Stimulated activated naive CD8-positive, alpha-beta T cell treated with anti-CD3 and anti-CD28 coated beads, Interleukin-15, amount 100 ng/mL, for 72 hours (primary cell): ENCODE results near the gene RYR2.
"Not testable (repeated sequence)": the region's sequence is repeated elsewhere in the genome, so short reads cannot be mapped to it uniquely, and the experiment has no call there.

Experiments
- ATAC-seq: fragments of 150-1000 bp; cut with Tn5 transposase; 2 replicates; pipeline ENCODE4 v1.10.0; 2021; ENCODE audit warnings: mild to moderate bottlenecking, moderate library complexity
- DNase-seq, 2 donors: peaks; one replicate each; pipeline ENCODE4 v3.0.0; 2021 to 2022
- H3K27ac Mint-ChIP-seq, 2 donors: one replicate each; pipeline ENCODE4 v1.8.0; 2022; ENCODE audit warnings: mild to moderate bottlenecking in 2 of 2, mixed read lengths in 2 of 2, moderate library complexity in 2 of 2
- H3K27me3 Mint-ChIP-seq: one replicate; pipeline ENCODE4 v1.8.0; 2022; ENCODE audit warnings: mixed read lengths
- H3K4me1 Mint-ChIP-seq: one replicate; pipeline ENCODE4 v1.8.0; 2022; ENCODE audit warnings: mild to moderate bottlenecking, mixed read lengths
- H3K4me3 Mint-ChIP-seq, 2 donors: one replicate each; pipeline ENCODE4 v1.8.0; 2022; ENCODE audit warnings: mild to moderate bottlenecking in 2 of 2, mixed read lengths in 2 of 2, moderate library complexity in 1 of 2
- H3K9me3 Mint-ChIP-seq, 2 donors: one replicate each; pipeline ENCODE4 v1.8.0; 2022; ENCODE audit warnings: mixed read lengths in 2 of 2

RYR2 gene

DNA sequence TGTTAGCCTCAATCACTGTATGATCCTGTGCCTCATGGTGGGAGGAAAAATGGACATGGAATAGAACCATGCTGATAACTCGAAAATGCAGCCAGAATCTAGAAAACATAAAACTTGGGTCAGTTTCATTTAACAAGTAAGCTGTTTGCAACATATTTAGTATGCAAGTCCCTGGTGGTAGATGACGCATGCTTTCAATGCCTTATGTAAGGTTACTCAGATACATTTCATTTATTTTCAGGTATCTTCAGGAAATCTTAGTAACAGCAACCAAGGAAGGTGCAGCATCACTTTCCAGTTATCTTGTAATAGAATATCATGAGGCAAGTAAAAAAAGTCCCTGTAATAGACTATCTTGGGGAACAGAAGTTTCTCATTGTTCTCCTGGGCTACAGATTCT is 92.9 kb downstream of the RYR2 start:
- no peak overlapping the region for H3K4me3 Mint-ChIP-seq
- H3K9me3 Mint-ChIP-seq: peaks cover 18% of the 10 kb centered on the region in 2 donors
- ATAC-seq (no peak), DNase-seq (no peak)
- H3K27me3 Mint-ChIP-seq: no peaks in the 10 kb centered on the region
- no peaks in the 10 kb centered on the region for H3K4me1 Mint-ChIP-seq
- no peak overlapping the region for H3K27ac Mint-ChIP-seq

DNA sequence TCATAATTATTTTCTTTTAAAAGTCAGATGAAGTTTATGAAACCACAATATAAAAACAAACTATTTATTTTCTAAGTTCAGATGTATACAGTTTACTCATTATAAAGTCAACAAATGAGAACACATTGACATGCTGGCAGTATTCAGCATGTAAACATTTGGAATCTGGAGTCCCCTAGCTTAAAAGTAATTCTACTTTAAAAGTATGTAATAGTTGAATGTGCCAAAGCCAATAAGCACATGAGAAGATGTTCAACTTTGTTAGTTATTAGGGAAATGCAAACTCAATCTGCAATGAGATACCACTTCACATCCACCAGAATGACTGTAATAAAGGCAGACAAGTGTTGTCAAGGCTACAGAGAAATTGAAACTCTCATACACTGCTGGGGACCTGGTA is 96.6 kb downstream of the RYR2 start:
- Mint-ChIP-seq H3K4me1 (no peaks in the 10 kb centered on the region), H3K9me3 (peaks cover 2 to 4% of the 10 kb centered on the region in 2 donors), H3K4me3 (no peak overlapping the region), H3K27me3 (no peaks in the 10 kb centered on the region), H3K27ac (no peak overlapping the region)
- no peak for DNase-seq
- no peak for ATAC-seq

DNA sequence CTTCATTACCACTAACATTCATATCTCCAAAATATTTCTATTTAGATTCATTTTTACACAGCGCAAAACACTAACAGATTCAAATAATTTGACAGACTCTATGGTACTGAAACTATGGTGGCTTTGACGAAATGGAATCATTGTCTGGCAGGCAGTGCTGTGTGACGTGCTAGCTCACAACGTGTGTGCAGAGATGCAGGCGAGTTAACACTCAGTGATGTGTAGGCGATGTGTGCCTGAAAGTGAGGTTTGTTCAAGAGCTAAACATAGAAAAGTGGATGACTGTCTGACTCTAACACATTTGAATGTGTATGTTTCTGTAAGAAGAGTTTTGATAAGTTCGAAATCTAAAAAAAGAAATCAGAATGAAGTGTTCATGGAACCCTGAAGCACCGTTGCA is 97.7 kb downstream of the RYR2 start:
- ATAC-seq (no peak), DNase-seq (no peak)
- Mint-ChIP-seq H3K9me3 (peaks cover 0 to 4% of the 10 kb centered on the region in 2 donors), H3K27ac (no peak overlapping the region), H3K27me3 (no peaks in the 10 kb centered on the region), H3K4me1 (no peaks in the 10 kb centered on the region), H3K4me3 (no peak overlapping the region)

DNA sequence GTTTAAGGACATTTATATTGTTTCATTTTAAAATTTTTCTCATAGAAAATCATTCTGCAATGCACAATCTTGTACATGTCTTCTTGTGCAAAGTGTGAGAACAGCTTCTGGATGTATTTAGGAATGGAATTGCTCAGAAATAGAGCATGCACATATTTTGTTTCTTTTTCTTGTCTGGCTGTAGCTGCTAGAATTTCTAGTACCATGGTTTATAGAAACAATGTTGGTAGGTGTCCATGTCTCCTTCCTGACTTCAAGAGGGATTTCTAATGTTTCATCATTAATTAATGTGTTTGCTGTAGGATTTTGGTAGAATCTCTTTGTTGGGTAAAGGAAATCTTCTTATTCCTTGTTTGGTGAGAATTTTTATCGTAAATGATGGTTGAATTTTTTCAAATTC is 99.0 kb downstream of the RYR2 start:
- no peak overlapping the region for H3K27ac Mint-ChIP-seq
- ATAC-seq: no peak

DNA sequence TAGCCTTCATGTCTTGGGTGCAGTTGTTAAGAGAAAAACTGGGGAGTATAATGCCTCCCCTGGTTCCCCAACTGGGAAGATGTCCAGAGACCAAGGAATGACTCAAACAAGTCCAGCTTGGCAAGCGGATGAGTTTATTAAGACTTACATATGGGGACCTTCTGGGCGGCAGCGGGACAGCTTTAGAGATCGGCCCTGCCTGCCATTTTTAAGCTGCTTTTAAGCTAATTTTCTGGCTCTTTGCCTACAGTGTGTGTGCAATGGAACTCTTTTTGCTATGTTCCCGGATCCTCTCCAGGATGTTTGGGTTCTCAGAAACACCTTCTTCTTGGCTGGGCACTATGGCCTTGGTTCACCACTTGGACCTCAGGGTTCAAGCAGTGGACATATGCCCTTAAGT is 99.5 kb downstream of the RYR2 start:
- no peak overlapping the region for H3K27ac Mint-ChIP-seq
- DNase-seq: no peak
- no peaks in the 10 kb centered on the region for H3K4me1 Mint-ChIP-seq
- peaks cover 11% of the 10 kb centered on the region for H3K27me3 Mint-ChIP-seq
- no peaks in the 10 kb centered on the region for H3K9me3 Mint-ChIP-seq
- H3K4me3 Mint-ChIP-seq: no peak overlapping the region
- ATAC-seq: no peak

More for the DNA sequence above, 99.0 kb downstream of the RYR2 start:
- no peak for DNase-seq
- no peaks in the 10 kb centered on the region for H3K9me3 Mint-ChIP-seq
- H3K27me3 Mint-ChIP-seq: peaks cover 7% of the 10 kb centered on the region
- no peaks in the 10 kb centered on the region for H3K4me1 Mint-ChIP-seq
- H3K4me3 Mint-ChIP-seq: no peak overlapping the region

DNA sequence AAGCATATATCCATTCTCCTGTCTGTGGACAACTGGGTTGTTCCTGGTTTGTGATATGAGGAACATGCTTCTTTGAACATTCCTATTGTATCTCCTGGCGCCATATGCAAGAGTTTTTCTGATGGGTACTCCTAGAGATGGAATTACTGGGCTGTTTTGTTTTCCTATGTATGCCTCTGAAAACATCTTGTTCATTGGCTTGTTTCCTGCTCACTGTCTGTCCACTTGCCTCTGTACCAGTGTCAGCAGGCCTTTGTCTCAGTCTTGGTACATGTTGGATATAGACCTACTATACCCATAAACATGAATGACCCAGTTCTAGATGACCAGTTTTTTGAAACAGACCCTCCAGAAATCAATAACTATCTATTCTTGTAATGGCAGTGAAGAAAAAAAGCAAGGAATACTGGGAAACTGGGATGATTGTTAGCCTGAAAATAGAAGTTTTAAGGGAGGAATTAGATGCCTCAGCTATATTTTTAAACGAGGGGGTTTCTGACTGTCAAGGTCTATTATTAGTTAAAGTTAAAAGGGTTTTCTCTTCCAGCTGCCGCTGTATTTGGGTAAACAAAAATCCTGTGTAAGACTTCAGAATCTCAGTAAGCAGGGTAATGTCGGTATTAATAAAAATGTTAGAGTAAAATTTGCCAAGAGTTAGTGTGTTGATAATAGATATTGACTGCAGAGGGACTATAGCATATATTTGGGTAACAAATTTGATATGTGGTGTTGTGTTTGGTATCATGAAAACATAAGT is 103.6 kb downstream of the RYR2 start:
- H3K27me3 Mint-ChIP-seq: peaks cover 11% of the 10 kb centered on the region
- no peaks in the 10 kb centered on the region for H3K4me1 Mint-ChIP-seq
- H3K4me3 Mint-ChIP-seq: no peak overlapping the region
- ATAC-seq (no peak), DNase-seq (no peak)
- H3K27ac Mint-ChIP-seq: no peak overlapping the region
- no peaks in the 10 kb centered on the region for H3K9me3 Mint-ChIP-seq

DNA sequence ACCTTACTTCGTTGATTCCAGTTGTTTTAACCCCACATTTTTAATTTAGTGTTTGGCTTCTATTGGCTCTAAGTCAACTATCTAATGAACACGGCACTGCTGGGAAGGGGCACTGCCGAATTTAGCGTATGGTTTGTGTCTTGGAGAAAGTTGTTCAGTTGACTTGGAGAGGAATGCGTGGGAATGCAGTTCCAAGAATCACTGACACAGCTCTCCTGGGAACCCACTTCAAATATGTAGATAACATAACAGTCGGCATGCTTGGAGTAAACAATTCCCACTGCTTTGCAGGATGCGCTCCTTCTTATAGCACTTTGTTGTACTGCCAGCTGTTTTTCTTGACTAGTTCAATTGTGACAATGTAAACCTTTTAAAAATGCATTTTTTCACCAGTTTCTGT is 104.3 kb downstream of the RYR2 start:
- H3K4me1 Mint-ChIP-seq: no peaks in the 10 kb centered on the region
- H3K9me3 Mint-ChIP-seq: no peaks in the 10 kb centered on the region
- H3K27ac Mint-ChIP-seq: no peak overlapping the region
- no peak for DNase-seq
- H3K4me3 Mint-ChIP-seq: no peak overlapping the region
- ATAC-seq: no peak
- H3K27me3 Mint-ChIP-seq: peaks cover 11% of the 10 kb centered on the region

DNA sequence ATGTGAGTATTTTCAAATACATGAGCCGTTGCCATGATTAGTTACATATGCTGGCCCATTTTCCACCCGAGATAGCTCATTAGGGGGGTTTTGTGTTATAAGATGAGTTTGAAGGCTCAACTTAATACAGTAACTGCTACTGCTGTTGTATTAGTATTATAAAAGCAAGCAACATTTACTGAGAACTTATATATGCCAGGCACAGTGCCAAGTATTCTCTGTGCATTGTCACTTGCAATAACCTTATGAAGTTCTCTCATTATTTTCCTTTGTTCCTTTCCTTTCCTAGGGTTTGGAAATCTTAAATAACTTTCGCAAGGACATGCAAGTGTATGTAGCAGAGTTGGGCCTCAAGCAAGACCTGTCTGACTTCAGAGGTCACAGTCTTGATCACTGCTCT is 107.9 kb downstream of the RYR2 start:
- no peak for ATAC-seq
- DNase-seq: no peak
- Mint-ChIP-seq H3K27me3 (peaks cover 11% of the 10 kb centered on the region), H3K27ac (no peak overlapping the region), H3K4me1 (no peaks in the 10 kb centered on the region), H3K4me3 (no peak overlapping the region), H3K9me3 (no peaks in the 10 kb centered on the region)

DNA sequence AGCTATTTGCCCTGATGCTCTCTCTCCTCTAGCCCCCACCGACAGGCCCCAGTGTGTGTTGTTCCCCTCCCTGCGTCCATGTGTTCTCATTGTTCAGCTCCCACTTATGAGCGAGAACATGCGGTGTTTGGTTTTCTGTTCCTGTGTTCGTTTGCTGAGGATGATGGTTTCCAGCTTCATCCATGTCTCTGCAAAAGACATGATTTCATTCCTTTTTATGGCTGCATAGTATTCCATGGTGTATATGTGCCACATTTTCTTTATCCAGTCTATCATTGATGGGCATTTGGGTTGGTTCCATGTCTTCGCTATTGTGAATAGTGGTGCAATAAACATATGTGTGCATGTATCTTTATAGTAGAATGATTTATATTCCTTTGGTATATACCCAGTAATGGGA is 110.0 kb downstream of the RYR2 start:
- DNase-seq, H3K27ac Mint-ChIP-seq, ATAC-seq, H3K4me1 Mint-ChIP-seq, H3K4me3 Mint-ChIP-seq, H3K9me3 Mint-ChIP-seq, H3K27me3 Mint-ChIP-seq: not testable (repeated sequence)

DNA sequence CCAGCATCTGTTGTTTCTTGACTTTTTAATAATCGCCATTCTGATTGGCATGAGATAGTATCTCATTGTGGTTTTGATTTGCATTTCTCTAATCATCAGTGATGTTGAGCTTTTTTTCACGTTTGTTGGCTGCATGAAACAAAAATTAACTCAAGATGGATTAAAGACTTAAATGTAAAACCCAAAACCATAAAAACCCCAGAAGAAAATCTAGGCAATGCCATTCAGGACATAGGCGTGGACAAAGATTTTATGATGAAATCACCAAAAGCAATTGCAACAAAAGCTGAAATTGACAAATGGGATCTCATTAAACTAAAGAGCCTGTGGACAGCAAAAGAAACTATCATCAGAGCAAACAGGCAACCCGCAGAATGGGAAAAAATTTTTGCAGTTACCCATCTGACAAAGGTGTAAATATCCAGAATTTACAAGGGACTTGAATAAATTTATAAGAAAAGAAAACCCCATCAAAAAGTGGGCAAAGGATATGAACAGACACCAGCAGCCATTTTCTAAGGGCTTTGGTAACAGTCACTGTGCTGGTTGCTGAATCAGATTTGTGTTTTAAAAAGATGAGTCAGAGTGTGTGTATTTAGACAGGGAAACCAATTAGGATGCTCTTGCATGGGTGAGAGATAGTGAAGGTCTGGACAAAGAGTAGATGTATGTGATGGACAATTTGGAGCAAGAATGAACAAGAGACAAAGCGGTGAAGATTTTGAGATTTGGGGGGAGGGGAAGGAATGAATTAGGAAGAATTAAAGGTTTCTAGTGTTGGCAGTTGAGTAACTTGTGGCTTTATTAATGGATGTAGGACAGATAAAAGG is 110.7 kb downstream of the RYR2 start:
- H3K4me3 Mint-ChIP-seq: no peak overlapping the region
- ATAC-seq: no peak
- no peak overlapping the region for H3K27ac Mint-ChIP-seq

DNA sequence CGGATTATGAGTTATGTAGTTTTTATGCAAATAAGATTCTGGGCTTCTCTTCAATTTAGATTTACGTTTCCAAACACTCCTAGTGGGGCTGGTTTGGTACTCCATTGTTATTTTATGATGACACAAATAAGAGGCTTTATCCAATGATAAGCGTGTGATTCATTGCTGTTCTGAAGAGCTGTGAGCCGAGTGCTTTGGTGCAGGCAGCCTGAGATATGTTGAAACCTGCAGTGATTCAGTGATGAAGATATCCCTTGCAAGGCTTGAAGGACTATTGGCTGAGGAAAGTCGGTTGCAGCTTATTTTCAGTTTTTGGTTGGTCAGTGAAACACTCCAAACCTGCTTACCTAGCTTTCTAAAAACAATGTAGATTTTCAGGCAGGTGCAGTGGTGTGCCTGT is 112.2 kb downstream of the RYR2 start:
- DNase-seq (no peak), ATAC-seq (no peak)
- H3K27ac Mint-ChIP-seq: no peak overlapping the region
- H3K9me3 Mint-ChIP-seq: no peaks in the 10 kb centered on the region
- no peak overlapping the region for H3K4me3 Mint-ChIP-seq
- H3K4me1 Mint-ChIP-seq: no peaks in the 10 kb centered on the region
- H3K27me3 Mint-ChIP-seq: no peaks in the 10 kb centered on the region

More for the DNA sequence above, 110.7 kb downstream of the RYR2 start:
- Mint-ChIP-seq H3K9me3 (no peaks in the 10 kb centered on the region), H3K27me3 (no peaks in the 10 kb centered on the region), H3K4me1 (no peaks in the 10 kb centered on the region)
- no peak for DNase-seq

DNA sequence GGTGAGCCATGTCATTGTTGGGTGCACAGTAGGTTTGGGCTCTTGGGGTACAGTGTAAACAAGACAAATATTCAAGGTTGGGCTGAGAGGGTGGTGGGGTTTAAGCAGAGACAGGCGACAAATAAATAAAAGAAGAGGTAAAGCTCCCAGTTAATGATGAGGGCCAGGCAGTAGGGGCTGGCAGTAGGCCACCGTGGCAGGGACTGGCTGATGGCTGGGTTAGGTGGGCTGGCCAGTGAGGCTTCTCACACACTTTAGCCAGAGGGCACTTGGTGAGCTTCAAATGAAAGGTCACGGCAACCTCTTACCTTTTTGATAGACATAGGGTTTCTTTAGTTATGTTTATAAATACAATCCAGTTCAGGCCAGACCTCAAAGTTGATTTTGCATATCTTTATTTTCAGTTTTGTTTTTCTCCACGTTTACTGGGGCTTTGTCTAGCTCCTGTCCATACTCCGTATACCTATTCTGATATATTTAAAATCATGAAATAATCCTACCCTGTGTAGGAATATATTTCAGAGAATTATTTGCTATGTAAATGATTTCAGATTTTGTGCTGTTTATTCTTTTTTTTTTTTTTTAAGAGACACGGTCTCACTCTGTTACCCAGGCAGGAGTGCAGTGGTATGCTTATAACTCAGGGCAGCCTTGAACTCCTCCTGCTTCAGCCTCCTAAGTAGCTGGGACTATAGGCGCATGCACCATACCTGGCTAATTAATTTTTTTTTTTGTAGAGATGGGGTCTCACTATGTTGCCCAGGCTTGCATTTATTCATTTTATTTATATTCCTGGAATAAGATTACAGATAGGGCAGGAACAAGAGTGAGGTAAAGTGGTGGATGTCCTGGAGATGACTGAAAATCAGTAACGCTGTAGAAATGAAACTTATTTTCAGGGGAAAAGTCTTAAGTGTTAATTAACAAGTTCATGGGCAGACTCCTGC is 122.7 kb downstream of the RYR2 start:
- ATAC-seq: no peak
- H3K27ac Mint-ChIP-seq: no peak overlapping the region
- H3K9me3 Mint-ChIP-seq: no peaks in the 10 kb centered on the region
- no peaks in the 10 kb centered on the region for H3K4me1 Mint-ChIP-seq
- no peak overlapping the region for H3K4me3 Mint-ChIP-seq
- no peak for DNase-seq
- peaks cover 2% of the 10 kb centered on the region for H3K27me3 Mint-ChIP-seq

DNA sequence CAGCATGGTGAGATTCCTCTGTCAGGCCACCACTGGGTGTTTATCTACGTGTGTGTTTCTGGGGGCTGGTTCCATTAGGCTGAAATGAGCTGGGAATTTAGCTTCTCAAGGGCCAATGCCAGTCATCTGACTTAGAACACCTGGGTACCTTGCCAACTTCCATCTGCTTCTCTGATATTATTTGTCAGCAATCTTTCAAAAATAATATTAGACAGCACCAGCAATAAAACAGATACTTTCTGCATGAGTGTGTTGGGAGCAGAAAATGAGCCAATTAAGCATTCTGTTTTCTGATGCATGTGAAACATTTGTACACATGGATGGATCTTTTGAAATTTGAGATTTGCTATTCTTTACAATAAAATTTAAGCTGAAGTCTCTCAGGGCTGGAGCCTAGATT is 124.1 kb downstream of the RYR2 start:
- H3K27ac Mint-ChIP-seq: no peak overlapping the region
- no peak overlapping the region for H3K4me3 Mint-ChIP-seq
- H3K27me3 Mint-ChIP-seq: peaks cover 14% of the 10 kb centered on the region
- no peak for DNase-seq
- H3K4me1 Mint-ChIP-seq: no peaks in the 10 kb centered on the region
- H3K9me3 Mint-ChIP-seq: no peaks in the 10 kb centered on the region
- no peak for ATAC-seq

DNA sequence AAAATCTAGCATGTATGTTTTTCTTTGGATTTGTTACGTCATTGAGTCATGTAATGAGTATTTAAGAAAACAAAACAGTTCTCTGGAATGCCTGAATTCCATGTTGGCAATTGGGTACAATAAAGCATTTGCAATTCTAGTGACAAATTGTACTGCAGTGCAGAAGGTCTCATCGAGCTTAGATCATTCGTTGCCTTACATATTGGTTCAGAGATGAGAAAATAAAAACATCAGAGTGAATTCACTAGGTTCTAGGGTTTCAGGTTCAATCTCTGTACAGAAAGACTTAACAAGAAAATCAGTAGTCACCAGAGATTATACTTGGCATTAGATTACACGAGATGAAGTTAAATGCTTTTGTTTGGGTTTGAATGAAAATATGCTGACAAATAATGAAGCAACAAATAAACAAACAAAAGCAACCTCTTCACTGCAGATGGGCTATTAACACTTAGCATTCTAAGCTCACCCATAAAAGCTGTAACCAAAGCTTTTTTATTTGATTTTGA is 124.7 kb downstream of the RYR2 start:
- Mint-ChIP-seq H3K4me3 (no peak overlapping the region), H3K27ac (no peak overlapping the region), H3K27me3 (peaks cover 14% of the 10 kb centered on the region), H3K4me1 (no peaks in the 10 kb centered on the region), H3K9me3 (no peaks in the 10 kb centered on the region)
- DNase-seq (no peak), ATAC-seq (no peak)

DNA sequence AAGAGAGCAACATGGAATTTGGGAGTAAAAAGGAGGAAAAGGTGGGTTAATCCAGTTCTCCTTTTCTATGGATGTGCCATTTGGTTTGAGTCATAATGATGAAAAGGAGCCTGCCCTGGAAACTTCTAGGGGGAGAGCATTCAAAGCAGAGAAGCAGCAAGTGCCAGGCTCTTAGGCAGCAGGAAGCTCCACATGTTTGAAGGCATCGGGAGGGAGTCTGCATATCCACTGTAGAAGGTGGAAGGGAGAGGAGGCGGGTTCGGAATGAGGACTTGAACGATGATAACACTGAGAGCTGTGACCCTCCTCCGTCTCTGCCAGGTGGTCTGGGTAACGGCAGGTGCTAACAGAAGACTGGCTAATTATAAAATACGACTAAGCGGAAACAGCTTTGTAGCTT is 128.2 kb downstream of the RYR2 start:
- H3K4me1 Mint-ChIP-seq: no peaks in the 10 kb centered on the region
- no peak for ATAC-seq
- no peak overlapping the region for H3K4me3 Mint-ChIP-seq
- H3K9me3 Mint-ChIP-seq: no peaks in the 10 kb centered on the region
- peaks cover 21% of the 10 kb centered on the region for H3K27me3 Mint-ChIP-seq
- DNase-seq: no peak
- no peak overlapping the region for H3K27ac Mint-ChIP-seq
